H1 (cell line): ENCODE data around the gene DCDC2. TPM values are rescaled to one million over a fixed set of nuclear protein-coding genes. Genes with fewer than 3 reads are reported as not detected.

Experiments used
- GABPA ChIP-seq: IDR thresholded peaks from 2 replicates; pipeline ENCODE4 v1.6.1; 2011; ENCODE audit warnings: mild to moderate bottlenecking, low read length, moderate library complexity, borderline replicate concordance; ENCODE audit not compliant: insufficient read depth
- HDAC2 ChIP-seq, 2 experiments: fragments of 300-600 bp in 1 of 2; sonication (generic) in 1 of 2; IDR thresholded peaks; 2 replicates each; pipeline ENCODE4 v1.6.1; 2011 to 2012; ENCODE audit warnings: low read depth in 2 of 2, low read length in 2 of 2, mild to moderate bottlenecking in 2 of 2, moderate library complexity in 2 of 2, borderline replicate concordance in 1 of 2, inconsistent platforms in 1 of 2
- KDM5A ChIP-seq: fragments of 200-600 bp; IDR thresholded peaks from 2 replicates; pipeline ENCODE4 v1.7.1; 2012; ENCODE audit warnings: mild to moderate bottlenecking, low read length, inconsistent platforms, mixed read lengths
- SIRT6 ChIP-seq: IDR thresholded peaks from one replicate; pipeline ENCODE4 v1.7.1; 2012; ENCODE audit warnings: low read length, inconsistent platforms
- SP1 ChIP-seq: IDR thresholded peaks from 2 replicates; pipeline ENCODE4 v1.6.1; 2011; ENCODE audit warnings: low read depth, low read length
- TAF1 ChIP-seq: IDR thresholded peaks from 2 replicates; pipeline ENCODE4 v1.6.1; 2011; ENCODE audit warnings: mild to moderate bottlenecking, low read depth, low read length
- TEAD4 ChIP-seq: IDR thresholded peaks from 2 replicates; pipeline ENCODE4 v1.6.1; 2012; ENCODE audit warnings: low read depth, low read length, inconsistent platforms, mixed read lengths
- ZNF274 ChIP-seq: IDR thresholded peaks from 2 replicates; pipeline ENCODE4 v1.7.0; 2012; ENCODE audit warnings: low read length, borderline replicate concordance; ENCODE audit errors: extremely low read depth
- polyA plus RNA-seq, 7 experiments: library from polyadenylated mRNA; depleted of rRNA in 3 of 7; stranded (reverse) in 5 of 7; unstranded in 2 of 7; fragments of >200 nt in 5 of 7; fragments of 200-250 nt in 2 of 7; gene quantifications; 1 replicate in 5 of 7; 2 replicates in 1 of 7; 4 replicates in 1 of 7; pipeline versions ENCODE4 v1.2.1 to v1.2.3, GENCODE V29; 2011 to 2013; ENCODE audit warnings: missing spikeins in 2 of 7, mixed read lengths in 2 of 7
- total RNA-seq: library from RNA; stranded (reverse); fragmentation: NEBNext Ultra II Directional; extraction: Animal tissue kit (Norgen Biotek cat#: 25700); gene quantifications from 2 replicates; pipeline ENCODE4 v1.2.1, GENCODE V29; 2021

DCDC2 gene
- total and polyA plus RNA-seq, 2 of the 8 experiments (the other 6 are each of a cell fraction or from before 2014, with no cell fraction given), result 0.03 to 0.15 TPM

DNA sequence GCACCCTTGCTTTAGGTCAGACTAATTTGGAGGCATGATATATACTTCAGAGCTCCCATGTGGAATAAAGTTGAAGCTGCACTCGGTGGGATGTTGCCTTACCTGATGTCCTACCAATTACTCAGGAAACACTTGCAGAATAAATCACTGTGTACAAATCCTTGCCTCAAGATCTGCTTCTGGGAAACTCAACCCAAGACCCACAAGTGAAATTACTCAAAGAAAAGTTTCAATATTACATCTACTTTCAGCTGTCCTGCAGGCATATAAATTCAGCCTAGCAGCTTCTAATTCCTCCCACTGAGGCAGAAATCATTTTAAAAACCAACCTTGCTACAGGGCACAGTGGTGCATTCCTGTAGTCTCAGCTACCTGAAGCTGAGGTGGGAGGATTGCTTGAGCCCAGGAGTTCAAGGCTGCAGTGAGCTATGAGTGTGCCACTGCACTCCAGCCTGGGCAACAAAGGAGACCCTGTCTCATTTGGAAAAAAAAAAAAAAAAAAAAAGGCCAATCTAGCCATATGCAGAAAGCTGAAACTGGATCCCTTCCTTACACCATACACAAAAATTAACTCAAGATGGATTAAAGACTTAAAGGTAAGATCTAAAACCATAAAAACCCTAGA, 20.7 kb upstream of the DCDC2 start (continued):
- no peak for TF ChIP-seq SP1
- no peak for TF ChIP-seq TAF1
- TF ChIP-seq KDM5A, result no peak
- TF ChIP-seq SIRT6, result no peak
- TF ChIP-seq TEAD4, result no peak
- no peak for TF ChIP-seq HDAC2 (IDR thresholded peaks at IDR 0.05; ENCODE audit: borderline replicate concordance in 1 of 2, low read depth in 2 of 2, low read length in 2 of 2)
- TF ChIP-seq GABPA, result no peak
- no peak for TF ChIP-seq ZNF274
